ENCODE results near the gene VANGL2. TPM values are rescaled to one million over a fixed set of nuclear protein-coding genes. Genes with fewer than 3 reads are reported as not detected.
A peak's percentile ranks its signal among the peaks of the same experiment; 100 is the strongest.

VANGL2 gene
- total RNA-seq, 4 donors from 2014 or later: 0.84 to 2.0 (median 1.4) TPM

DNA sequence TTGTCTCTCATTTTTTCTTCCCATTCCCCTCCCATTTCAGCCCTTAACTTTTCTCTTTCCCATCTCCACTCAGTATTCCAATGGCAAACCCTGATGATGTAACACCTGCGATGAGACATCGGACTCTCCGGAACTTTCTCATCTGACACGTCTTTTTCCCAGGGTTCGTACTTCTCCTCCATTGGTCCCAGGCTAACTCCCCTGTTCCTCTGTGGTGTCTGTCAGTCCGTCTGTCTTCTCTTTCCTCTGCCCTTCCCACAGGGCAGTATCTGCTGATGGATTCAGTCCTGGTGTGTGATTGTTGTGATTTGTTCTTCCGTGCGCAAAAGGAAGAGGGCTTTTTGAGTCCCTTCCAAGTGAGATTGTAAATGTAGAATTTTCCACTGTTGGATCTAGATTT lies 27.7 kb downstream of the VANGL2 start:
- Histone ChIP-seq H3K4me3 (no peak overlapping the region), H3K27ac (no peak overlapping the region), H3K27me3 (no peaks in the 10 kb centered on the region), H3K9me3 (no peaks in the 10 kb centered on the region), H3K4me1 (peaks cover 0 to 10% (median 0%) of the 10 kb centered on the region in 4 donors), H3K36me3 (peaks cover 0 to 43% (median 0%) of the 10 kb centered on the region in 3 donors)
- no peak for DNase-seq (ENCODE audit: low spot score in 2 of 2)
- TF ChIP-seq POLR2A (IDR thresholded peaks at IDR 0.05) (no peak), CTCF (IDR thresholded peaks at IDR 0.05) (no peak), EP300 (IDR thresholded peaks at IDR 0.05) (no peak)
- WGBS, 2 donors: 82 to 84% methylated on average over 8 of the region's 8 CpGs

DNA sequence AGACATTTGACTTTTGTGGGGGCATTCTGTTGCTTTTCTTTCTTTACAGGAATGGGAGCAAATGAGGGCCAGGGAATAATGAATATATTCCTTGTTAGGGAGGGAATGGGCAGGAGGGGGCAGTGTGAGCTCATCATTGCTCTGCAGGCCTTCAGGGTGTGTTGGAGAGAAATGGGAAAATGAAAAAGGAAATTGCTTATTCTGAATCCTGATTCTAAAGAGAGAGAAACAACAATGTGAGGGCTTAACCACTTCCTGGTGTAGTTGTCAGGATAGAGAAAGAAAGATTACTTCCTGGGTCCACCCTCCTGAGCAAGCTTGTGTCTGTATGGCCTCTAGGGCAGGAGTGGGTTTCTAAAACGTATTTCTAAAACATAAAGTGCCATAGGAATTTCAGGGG lies 28.3 kb downstream of the VANGL2 start:
- Histone ChIP-seq H3K4me3 (no peak overlapping the region), H3K27me3 (no peaks in the 10 kb centered on the region), H3K27ac (peak overlapping the region in 2 of 4 donors; percentile 35 to 63), H3K9me3 (no peaks in the 10 kb centered on the region), H3K36me3 (peaks cover 0 to 37% (median 0%) of the 10 kb centered on the region in 3 donors), H3K4me1 (peaks cover 0 to 10% (median 0%) of the 10 kb centered on the region in 4 donors)
- TF ChIP-seq CTCF (IDR thresholded peaks at IDR 0.05) (peak in 4 of 5 experiments; percentile 46 to 62 (median 52)), EP300 (IDR thresholded peaks at IDR 0.05) (no peak)
- peak in 1 of 2 donors; percentile 52 for DNase-seq (ENCODE audit: low spot score in 2 of 2)
- 48 to 56% methylated on average over 1 of the region's 1 CpG for WGBS, 2 donors

- no peak for TF ChIP-seq EP300 (IDR thresholded peaks at IDR 0.05)
- no peak for TF ChIP-seq POLR2A (IDR thresholded peaks at IDR 0.05)
- TF ChIP-seq CTCF (IDR thresholded peaks at IDR 0.05): no peak
- Histone ChIP-seq H3K4me1 (peaks cover 0 to 10% (median 0%) of the 10 kb centered on the region in 4 donors), H3K9me3 (no peaks in the 10 kb centered on the region), H3K27ac (peak overlapping the region in 3 of 4 donors; percentile 21 to 63 (median 35)), H3K36me3 (peaks cover 0 to 32% (median 0%) of the 10 kb centered on the region in 3 donors), H3K27me3 (no peaks in the 10 kb centered on the region), H3K4me3 (no peak overlapping the region)
- DNase-seq (ENCODE audit: low spot score in 2 of 2): no peak
- WGBS, 2 donors: 0% methylated on average over 2 of the region's 2 CpGs
These were observed 28.8 kb downstream of the VANGL2 start for GRCh38 chr1:160429125-160429561.

DNA sequence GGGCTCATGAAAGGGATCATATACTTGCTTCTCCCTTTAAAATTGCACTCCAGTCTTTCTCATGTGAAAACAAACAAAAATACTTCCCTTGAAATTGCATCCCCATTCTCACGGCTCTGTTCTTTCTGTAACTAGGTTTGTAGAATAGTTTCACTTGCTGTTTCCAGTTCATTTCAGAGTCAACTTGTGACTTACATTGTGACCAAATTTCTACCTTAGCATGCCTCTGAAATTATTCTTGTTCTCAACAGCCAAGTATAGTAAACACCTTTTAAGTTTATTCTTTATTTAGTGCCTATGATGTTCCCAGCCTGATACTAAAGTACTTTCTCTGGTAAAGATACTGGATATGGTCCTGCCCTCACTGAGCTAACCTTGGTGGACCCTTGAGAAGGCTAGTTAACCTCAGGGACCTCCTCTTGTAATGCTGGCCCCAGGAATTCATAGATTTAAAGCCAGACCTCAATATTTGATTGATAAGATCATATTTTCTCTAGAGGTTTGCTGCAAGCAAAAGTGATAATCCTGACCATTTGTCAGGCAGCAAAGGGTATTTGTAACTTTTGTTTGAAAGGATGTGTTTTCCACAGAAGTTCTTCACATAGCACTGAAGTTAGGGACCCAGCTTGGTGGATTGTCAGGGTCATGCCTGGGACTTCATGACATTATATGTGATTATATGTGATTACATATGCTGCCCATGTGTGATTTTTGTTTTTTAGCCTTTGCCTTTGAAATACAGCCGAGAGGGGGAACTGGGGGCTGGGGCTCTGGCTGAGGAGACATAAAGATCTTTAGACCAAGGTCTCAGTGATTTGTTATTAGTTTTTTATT lies 29.6 kb downstream of the VANGL2 start:
- WGBS, 2 donors: 49 to 53% methylated on average over 2 of the region's 2 CpGs
- Histone ChIP-seq H3K4me3 (no peak overlapping the region), H3K27me3 (no peaks in the 10 kb centered on the region), H3K36me3 (peaks cover 0 to 24% (median 0%) of the 10 kb centered on the region in 3 donors), H3K9me3 (no peaks in the 10 kb centered on the region), H3K27ac (peak overlapping the region in 1 of 4 donors; percentile 21), H3K4me1 (peaks cover 0 to 10% (median 0%) of the 10 kb centered on the region in 4 donors)
- TF ChIP-seq POLR2A (IDR thresholded peaks at IDR 0.05) (no peak), CTCF (IDR thresholded peaks at IDR 0.05) (no peak), EP300 (IDR thresholded peaks at IDR 0.05) (no peak)
- no peak for DNase-seq (ENCODE audit: low spot score in 2 of 2)

GRCh38 chr1:160431006-160431405 lies 30.6 kb downstream of the VANGL2 start:
- TF ChIP-seq CTCF (IDR thresholded peaks at IDR 0.05) (no peak), POLR2A (IDR thresholded peaks at IDR 0.05) (no peak), EP300 (IDR thresholded peaks at IDR 0.05) (no peak)
- DNase-seq (ENCODE audit: low spot score in 2 of 2): no peak
- Histone ChIP-seq H3K36me3 (peaks cover 0 to 13% (median 0%) of the 10 kb centered on the region in 3 donors), H3K27me3 (no peaks in the 10 kb centered on the region), H3K27ac (no peak overlapping the region), H3K4me3 (no peak overlapping the region), H3K4me1 (peaks cover 0 to 10% (median 0%) of the 10 kb centered on the region in 4 donors), H3K9me3 (no peaks in the 10 kb centered on the region)
- WGBS, 2 donors: 89 to 92% methylated on average over 5 of the region's 5 CpGs
